GM12872 (cell line): Measurements from ENCODE around the gene SH3D19.

Source experiments
- CTCF ChIP-seq: IDR thresholded peaks from 3 replicates; pipeline ENCODE4 v1.5.1; 2011; ENCODE audit warnings: low read depth, mild to moderate bottlenecking, low read length, moderate library complexity; ENCODE audit not compliant: insufficient read depth

SH3D19 gene

GRCh38 chr4:151291485-151291884 is 33.9 kb downstream of the SH3D19 start:
- no peak for TF ChIP-seq CTCF

GRCh38 chr4:151287409-151287808 is 38.0 kb downstream of the SH3D19 start:
- TF ChIP-seq CTCF: no peak

GRCh38 chr4:151284534-151285245 is 40.7 kb downstream of the SH3D19 start:
- TF ChIP-seq CTCF: no peak

- TF ChIP-seq CTCF: peak; percentile 79
Observed at GRCh38 chr4:151276787-151277562, 48.4 kb downstream of the SH3D19 start, which contains the start of gene PRSS48. PRSS48 (plus strand) TSS chr4:151277161; CDS start chr4:151277173, 12 bp downstream.

GRCh38 chr4:151267822-151268535 is 57.4 kb downstream of the SH3D19 start:
- no peak for TF ChIP-seq CTCF

- no peak for TF ChIP-seq CTCF
Observed at GRCh38 chr4:151267104-151267503, 58.3 kb downstream of the SH3D19 start.

GRCh38 chr4:151266497-151266896 is 58.9 kb downstream of the SH3D19 start:
- TF ChIP-seq CTCF: no peak
